ENCODE data around the gene PLEKHG4B. TPM values are rescaled to one million over a fixed set of nuclear protein-coding genes. Genes with fewer than 3 reads are reported as not detected.

Gene PLEKHG4B
- total RNA-seq, 1 experiment from 2014 or later = 0.28 TPM

GRCh38 chr5:178110-178509 is 86.1 kb downstream of the PLEKHG4B start:
- no peak for DNase-seq (ENCODE audit: low spot score)
- H3K27ac ChIP-seq (ENCODE audit: low read depth, low read length, poor library complexity, severe bottlenecking) = no peak overlapping the region
- no peaks in the 10 kb centered on the region for H3K4me1 ChIP-seq (ENCODE audit: insufficient read depth, low read length, poor library complexity, severe bottlenecking)
- ChIA-PET CTCF (no interaction called here), POLR2A (ENCODE audit: low non-redundant PET) (no interaction called here)
- H3K27me3 ChIP-seq (replicated peaks; ENCODE audit: insufficient read depth, low read depth, low read length, poor library complexity) = peaks cover 13% of the 10 kb centered on the region
- BruUV-seq (replicated peaks) = no TSS peak
- TF ChIP-seq CTCF (conservative IDR thresholded peaks at IDR 0.05; ENCODE audit: low read depth, low read length) (no peak), EZH2 (IDR thresholded peaks at IDR 0.05; ENCODE audit: borderline replicate concordance, low read depth, low read length, poor library complexity, severe bottlenecking) (no peak)
- intact Hi-C loops (cut with micrococcal nuclease; ENCODE audit: unreplicated experiment) = no loop called here
- no peaks in the 10 kb centered on the region for H3K9me3 ChIP-seq (ENCODE audit: low read depth, low read length, poor library complexity, severe bottlenecking)
- no peaks in the 10 kb centered on the region for H3K36me3 ChIP-seq (ENCODE audit: insufficient read depth, low read length, poor library complexity, severe bottlenecking)
- H3K4me3 ChIP-seq (ENCODE audit: low read depth, low read length, poor library complexity, severe bottlenecking) = no peak overlapping the region

GRCh38 chr5:179401-179800 is 87.4 kb downstream of the PLEKHG4B start:
- Histone ChIP-seq H3K36me3 (ENCODE audit: insufficient read depth, low read length, poor library complexity, severe bottlenecking) (no peaks in the 10 kb centered on the region), H3K4me1 (ENCODE audit: insufficient read depth, low read length, poor library complexity, severe bottlenecking) (no peaks in the 10 kb centered on the region), H3K27me3 (replicated peaks; ENCODE audit: insufficient read depth, low read depth, low read length, poor library complexity) (peaks cover 13% of the 10 kb centered on the region), H3K4me3 (ENCODE audit: low read depth, low read length, poor library complexity, severe bottlenecking) (no peak overlapping the region), H3K9me3 (ENCODE audit: low read depth, low read length, poor library complexity, severe bottlenecking) (no peaks in the 10 kb centered on the region), H3K27ac (ENCODE audit: low read depth, low read length, poor library complexity, severe bottlenecking) (no peak overlapping the region)
- no peak for DNase-seq (ENCODE audit: low spot score)
- TF ChIP-seq EZH2 (IDR thresholded peaks at IDR 0.05; ENCODE audit: borderline replicate concordance, low read depth, low read length, poor library complexity, severe bottlenecking) = no peak
- no peak for TF ChIP-seq CTCF (conservative IDR thresholded peaks at IDR 0.05; ENCODE audit: low read depth, low read length)
- no TSS peak for BruUV-seq (replicated peaks)
- intact Hi-C loops (cut with micrococcal nuclease; ENCODE audit: unreplicated experiment) = no loop called here
- POLR2A ChIA-PET (ENCODE audit: low non-redundant PET) = no interaction called here
- CTCF ChIA-PET = no interaction called here

- TF ChIP-seq CTCF (conservative IDR thresholded peaks at IDR 0.05; ENCODE audit: low read depth, low read length) = no peak
- TF ChIP-seq EZH2 (IDR thresholded peaks at IDR 0.05; ENCODE audit: borderline replicate concordance, low read depth, low read length, poor library complexity, severe bottlenecking) = no peak
- Histone ChIP-seq H3K27me3 (replicated peaks; ENCODE audit: insufficient read depth, low read depth, low read length, poor library complexity) (peaks cover 13% of the 10 kb centered on the region), H3K27ac (ENCODE audit: low read depth, low read length, poor library complexity, severe bottlenecking) (no peak overlapping the region), H3K36me3 (ENCODE audit: insufficient read depth, low read length, poor library complexity, severe bottlenecking) (no peaks in the 10 kb centered on the region), H3K4me3 (ENCODE audit: low read depth, low read length, poor library complexity, severe bottlenecking) (no peak overlapping the region), H3K9me3 (ENCODE audit: low read depth, low read length, poor library complexity, severe bottlenecking) (no peaks in the 10 kb centered on the region), H3K4me1 (ENCODE audit: insufficient read depth, low read length, poor library complexity, severe bottlenecking) (no peaks in the 10 kb centered on the region)
- no TSS peak for BruUV-seq (replicated peaks)
- no peak for DNase-seq (ENCODE audit: low spot score)
- intact Hi-C loops (cut with micrococcal nuclease; ENCODE audit: unreplicated experiment) = no loop called here
- POLR2A ChIA-PET (ENCODE audit: low non-redundant PET) = no interaction called here
- CTCF ChIA-PET = no interaction called here
Observed at GRCh38 chr5:180286-180918, 88.4 kb downstream of the PLEKHG4B start.

All from A673 (cell line).